ENCODE measurements around the gene PPP6R2.

PPP6R2 gene

DNA sequence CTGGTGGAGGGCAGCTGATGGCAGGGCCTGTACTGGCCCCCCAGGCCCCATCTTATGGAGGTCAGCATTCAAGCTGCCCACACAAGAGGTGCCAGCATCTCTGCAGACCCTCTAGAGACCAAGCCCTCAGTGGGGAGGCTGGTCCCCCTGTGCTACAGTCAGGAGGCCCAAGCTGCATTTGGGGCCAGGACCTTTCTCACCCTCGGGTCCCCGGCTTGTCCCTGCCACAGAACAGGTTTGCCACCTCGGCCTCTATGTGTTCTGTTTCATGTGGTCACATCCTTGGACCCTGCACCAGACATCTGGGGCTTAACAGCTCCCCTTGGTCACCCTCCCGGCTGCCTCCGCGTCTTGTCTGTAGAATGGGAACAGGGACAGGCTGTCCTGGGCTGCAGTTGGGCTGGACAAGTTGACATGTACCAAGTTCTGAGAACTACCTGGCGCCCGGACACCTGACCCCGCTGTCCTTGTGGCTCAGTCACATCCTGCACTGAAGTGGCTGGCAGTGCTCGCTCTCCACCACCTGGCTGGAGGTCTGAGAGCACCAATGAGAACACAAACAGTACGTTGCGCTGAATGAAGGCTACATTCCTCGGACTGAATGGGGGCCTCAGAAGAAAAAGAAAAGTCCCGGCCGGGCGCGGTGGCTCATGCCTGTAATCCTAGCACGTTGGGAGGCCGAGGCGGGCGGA, 33.0 kb upstream of the PPP6R2 start:
- TF ChIP-seq EP300 (IDR thresholded peaks at IDR 0.05; ENCODE audit: borderline replicate concordance) (no peak), ZBTB7A (IDR thresholded peaks at IDR 0.05; ENCODE audit: low read depth) (no peak), TAF1 (IDR thresholded peaks at IDR 0.05; ENCODE audit: low read depth) (no peak), FOXM1 (IDR thresholded peaks at IDR 0.05; ENCODE audit: borderline replicate concordance, low read depth) (no peak), YY1 (IDR thresholded peaks at IDR 0.05; ENCODE audit: low read depth) (no peak), RAD21 (IDR thresholded peaks at IDR 0.05; ENCODE audit: low read depth) (no peak), CEBPB (IDR thresholded peaks at IDR 0.05) (no peak)
- TF ChIP-seq, protein P1, sequence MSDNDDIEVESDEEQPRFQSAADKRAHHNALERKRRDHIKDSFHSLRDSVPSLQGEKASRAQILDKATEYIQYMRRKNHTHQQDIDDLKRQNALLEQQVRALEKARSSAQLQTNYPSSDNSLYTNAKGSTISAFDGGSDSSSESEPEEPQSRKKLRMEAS (IDR thresholded peaks at IDR 0.05) = no peak

DNA sequence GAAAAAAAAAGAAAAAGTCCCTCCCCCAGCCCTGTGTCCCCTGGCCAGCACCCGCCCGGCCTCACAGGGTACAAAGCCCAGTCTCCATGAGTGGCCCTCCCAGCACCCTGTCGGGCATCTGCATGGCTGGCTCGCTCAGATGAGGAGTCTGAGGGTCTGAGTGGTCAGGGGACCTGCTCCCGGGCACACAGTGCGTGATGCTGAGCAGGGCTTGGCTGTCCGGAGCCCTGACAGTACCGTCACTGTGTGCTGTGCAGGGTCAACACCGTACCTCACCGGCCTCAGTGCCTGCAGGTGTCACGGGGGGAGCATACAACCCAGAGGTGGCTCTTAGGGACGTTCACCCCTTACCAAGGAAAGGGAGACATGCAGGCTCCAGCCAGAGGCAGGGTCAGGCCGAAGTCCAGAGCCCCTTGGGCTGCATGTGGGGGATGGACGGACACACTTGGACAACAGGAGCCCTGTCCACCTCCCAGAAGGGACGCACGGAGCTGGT, 32.1 kb upstream of the PPP6R2 start:
- TF ChIP-seq CREB1 (IDR thresholded peaks at IDR 0.05; ENCODE audit: low read depth) (no peak), YY1 (IDR thresholded peaks at IDR 0.05; ENCODE audit: low read depth) (no peak), NFIC (IDR thresholded peaks at IDR 0.05) (no peak), EP300 (IDR thresholded peaks at IDR 0.05; ENCODE audit: borderline replicate concordance) (no peak), CEBPB (IDR thresholded peaks at IDR 0.05) (no peak), TAF1 (IDR thresholded peaks at IDR 0.05; ENCODE audit: low read depth) (no peak), EGR1 (IDR thresholded peaks at IDR 0.05) (no peak), ZBTB7A (IDR thresholded peaks at IDR 0.05; ENCODE audit: low read depth) (no peak), RAD21 (IDR thresholded peaks at IDR 0.05; ENCODE audit: low read depth) (no peak), TCF12 (IDR thresholded peaks at IDR 0.05; ENCODE audit: low read depth) (no peak), TEAD4 (IDR thresholded peaks at IDR 0.05) (no peak)
- TF ChIP-seq, protein P1 (IDR thresholded peaks at IDR 0.05) = no peak

DNA sequence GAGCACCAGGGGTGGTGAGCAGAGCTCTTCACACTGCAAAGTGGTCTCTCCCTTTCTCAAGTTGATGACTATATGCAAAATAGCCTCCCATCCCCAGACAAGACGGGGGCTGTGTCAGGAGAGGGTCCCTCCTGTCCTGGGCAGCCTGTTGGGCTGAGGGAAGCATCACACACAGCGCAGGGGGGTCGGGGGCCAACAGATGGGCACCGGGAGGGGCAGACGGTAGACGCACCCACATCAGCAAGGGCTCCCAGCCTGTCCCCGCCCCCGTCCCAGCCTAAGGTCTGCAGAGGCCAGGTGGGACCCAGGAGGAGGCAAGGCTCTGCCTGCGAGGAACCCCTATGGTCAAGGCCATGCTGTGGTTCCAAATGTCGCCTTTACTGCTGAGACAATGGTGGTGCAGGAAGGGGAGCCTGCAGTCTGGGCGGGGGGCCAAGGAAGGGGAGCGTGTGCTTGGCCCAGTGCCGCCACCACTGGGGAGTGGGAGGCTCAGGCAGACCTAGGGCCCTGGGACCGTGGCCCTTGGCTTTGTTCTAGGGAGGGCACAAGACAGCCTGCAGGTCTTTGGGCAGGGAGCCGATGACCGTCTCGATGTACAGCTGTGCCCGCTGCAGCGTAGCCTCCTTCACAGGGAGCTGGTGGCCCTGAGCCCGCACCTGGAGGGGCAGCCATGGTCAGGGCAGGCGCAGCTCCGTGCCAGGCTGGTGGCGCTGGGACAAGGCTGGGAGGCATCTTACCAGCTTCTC, 31.3 kb upstream of the PPP6R2 start:
- TF ChIP-seq NFIC (IDR thresholded peaks at IDR 0.05) = 0 out of 2 replicates have a peak, but pooled peaks have one; percentile 7
- TF ChIP-seq ZBTB7A (IDR thresholded peaks at IDR 0.05; ENCODE audit: low read depth) = no peak

DNA sequence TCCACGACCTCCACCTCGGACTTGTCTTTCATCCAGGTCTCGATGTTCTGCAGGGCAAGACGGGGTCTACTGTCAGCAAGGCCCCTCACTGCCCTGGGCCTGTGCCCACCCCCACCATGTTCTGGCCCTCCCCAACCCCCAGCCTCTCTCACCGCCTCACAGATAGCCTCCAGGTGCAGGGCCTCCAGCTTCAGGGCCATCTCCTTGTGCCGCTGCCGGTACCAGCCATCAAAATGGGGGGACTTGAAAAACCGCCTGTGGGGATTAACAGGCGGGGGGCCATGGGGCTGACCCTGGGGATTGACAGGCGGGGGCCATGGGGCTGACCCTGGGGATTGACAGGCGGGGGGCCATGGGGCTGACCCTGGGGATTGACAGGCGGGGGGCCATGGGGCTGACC, 30.8 kb upstream of the PPP6R2 start:
- TF ChIP-seq TAF1 (IDR thresholded peaks at IDR 0.05; ENCODE audit: low read depth) = no peak
- no peak for TF ChIP-seq TEAD4 (IDR thresholded peaks at IDR 0.05)
- TF ChIP-seq, protein P2, sequence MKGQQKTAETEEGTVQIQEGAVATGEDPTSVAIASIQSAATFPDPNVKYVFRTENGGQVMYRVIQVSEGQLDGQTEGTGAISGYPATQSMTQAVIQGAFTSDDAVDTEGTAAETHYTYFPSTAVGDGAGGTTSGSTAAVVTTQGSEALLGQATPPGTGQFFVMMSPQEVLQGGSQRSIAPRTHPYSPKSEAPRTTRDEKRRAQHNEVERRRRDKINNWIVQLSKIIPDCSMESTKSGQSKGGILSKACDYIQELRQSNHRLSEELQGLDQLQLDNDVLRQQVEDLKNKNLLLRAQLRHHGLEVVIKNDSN (IDR thresholded peaks at IDR 0.05) = no peak

DNA sequence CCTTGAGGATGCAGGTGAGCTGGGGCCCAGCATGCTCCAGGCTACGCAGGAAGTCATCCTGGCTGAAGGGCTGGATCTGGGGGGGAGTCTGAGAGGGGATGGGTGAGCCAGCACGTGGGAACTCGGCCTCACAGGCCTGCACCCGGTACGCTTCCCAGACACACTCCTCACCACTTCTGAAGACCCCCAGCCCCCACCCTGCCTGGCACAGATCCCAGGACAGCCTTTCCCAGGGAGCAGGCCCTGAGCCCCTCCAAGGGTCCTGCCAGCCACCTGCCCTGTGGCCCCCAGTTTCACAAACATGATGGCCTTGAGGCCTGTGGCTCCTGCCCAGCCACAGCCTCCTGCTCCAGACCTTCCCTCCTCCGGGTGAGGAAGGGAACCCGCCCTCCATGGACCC, 30.1 kb upstream of the PPP6R2 start:
- TF ChIP-seq EGR1 (IDR thresholded peaks at IDR 0.05) (no peak), TEAD4 (IDR thresholded peaks at IDR 0.05) (no peak), RAD21 (IDR thresholded peaks at IDR 0.05; ENCODE audit: low read depth) (no peak), CREB1 (IDR thresholded peaks at IDR 0.05; ENCODE audit: low read depth) (no peak), TAF1 (IDR thresholded peaks at IDR 0.05; ENCODE audit: low read depth) (no peak), EP300 (IDR thresholded peaks at IDR 0.05; ENCODE audit: borderline replicate concordance) (no peak), FOXM1 (IDR thresholded peaks at IDR 0.05; ENCODE audit: borderline replicate concordance, low read depth) (no peak), TCF12 (IDR thresholded peaks at IDR 0.05; ENCODE audit: low read depth) (no peak), ZBTB7A (IDR thresholded peaks at IDR 0.05; ENCODE audit: low read depth) (no peak), CEBPB (IDR thresholded peaks at IDR 0.05) (no peak), YY1 (IDR thresholded peaks at IDR 0.05; ENCODE audit: low read depth) (no peak), NFIC (IDR thresholded peaks at IDR 0.05) (no peak)
- TF ChIP-seq, protein P2 (IDR thresholded peaks at IDR 0.05) = no peak
- TF ChIP-seq, protein P3, sequence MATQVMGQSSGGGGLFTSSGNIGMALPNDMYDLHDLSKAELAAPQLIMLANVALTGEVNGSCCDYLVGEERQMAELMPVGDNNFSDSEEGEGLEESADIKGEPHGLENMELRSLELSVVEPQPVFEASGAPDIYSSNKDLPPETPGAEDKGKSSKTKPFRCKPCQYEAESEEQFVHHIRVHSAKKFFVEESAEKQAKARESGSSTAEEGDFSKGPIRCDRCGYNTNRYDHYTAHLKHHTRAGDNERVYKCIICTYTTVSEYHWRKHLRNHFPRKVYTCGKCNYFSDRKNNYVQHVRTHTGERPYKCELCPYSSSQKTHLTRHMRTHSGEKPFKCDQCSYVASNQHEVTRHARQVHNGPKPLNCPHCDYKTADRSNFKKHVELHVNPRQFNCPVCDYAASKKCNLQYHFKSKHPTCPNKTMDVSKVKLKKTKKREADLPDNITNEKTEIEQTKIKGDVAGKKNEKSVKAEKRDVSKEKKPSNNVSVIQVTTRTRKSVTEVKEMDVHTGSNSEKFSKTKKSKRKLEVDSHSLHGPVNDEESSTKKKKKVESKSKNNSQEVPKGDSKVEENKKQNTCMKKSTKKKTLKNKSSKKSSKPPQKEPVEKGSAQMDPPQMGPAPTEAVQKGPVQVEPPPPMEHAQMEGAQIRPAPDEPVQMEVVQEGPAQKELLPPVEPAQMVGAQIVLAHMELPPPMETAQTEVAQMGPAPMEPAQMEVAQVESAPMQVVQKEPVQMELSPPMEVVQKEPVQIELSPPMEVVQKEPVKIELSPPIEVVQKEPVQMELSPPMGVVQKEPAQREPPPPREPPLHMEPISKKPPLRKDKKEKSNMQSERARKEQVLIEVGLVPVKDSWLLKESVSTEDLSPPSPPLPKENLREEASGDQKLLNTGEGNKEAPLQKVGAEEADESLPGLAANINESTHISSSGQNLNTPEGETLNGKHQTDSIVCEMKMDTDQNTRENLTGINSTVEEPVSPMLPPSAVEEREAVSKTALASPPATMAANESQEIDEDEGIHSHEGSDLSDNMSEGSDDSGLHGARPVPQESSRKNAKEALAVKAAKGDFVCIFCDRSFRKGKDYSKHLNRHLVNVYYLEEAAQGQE (IDR thresholded peaks at IDR 0.05; ENCODE audit: low read depth) = no peak
- TF ChIP-seq, protein P1 (IDR thresholded peaks at IDR 0.05) = no peak

DNA sequence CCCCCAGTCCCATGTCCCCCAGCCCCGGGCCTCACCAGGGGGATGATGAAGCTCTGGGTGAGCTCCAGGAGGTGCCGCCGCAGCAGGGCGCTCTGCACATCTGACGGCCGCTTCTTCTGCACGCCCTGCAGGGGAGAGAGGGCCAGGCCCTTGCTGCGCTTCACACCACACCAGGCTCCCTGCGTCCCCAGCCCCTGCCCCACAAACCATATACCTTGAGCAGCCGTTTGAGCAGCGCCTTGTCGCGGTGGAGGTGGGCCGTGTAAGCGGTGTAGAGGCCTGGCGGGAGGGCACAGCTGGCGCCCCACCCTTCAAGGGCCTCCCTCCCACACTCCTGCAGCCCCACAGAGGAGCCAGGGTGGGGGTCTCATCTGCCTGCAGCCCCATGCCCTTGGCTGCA, 29.5 kb upstream of the PPP6R2 start:
- TF ChIP-seq TEAD4 (IDR thresholded peaks at IDR 0.05) = no peak
- TF ChIP-seq ZBTB7A (IDR thresholded peaks at IDR 0.05; ENCODE audit: low read depth) = no peak

DNA sequence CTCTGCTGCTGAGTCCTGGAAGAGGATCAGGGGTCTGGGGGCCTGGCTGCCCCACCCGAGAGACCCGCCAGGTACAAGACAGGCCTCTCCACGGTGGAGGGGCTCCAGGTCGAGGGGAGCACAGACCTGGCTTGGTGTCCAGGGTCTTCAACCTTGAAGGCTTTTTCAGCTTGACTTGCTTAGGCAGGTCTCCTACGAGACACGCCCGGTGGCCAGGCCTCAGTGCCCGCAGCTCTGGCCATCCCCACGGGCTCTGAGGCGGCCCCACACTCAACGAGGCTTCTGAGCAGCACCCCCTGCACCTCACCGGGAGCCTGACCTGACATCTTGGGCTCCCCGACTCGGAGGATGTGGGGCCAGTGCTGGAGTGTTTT, 29.1 kb upstream of the PPP6R2 start:
- TF ChIP-seq, protein P2 (IDR thresholded peaks at IDR 0.05) = no peak
- TF ChIP-seq CEBPB (IDR thresholded peaks at IDR 0.05) (no peak), EGR1 (IDR thresholded peaks at IDR 0.05) (no peak)
